Measurements from ENCODE around the gene LIF. TPM values are rescaled to one million over a fixed set of nuclear protein-coding genes. Genes with fewer than 3 reads are reported as not detected.

LIF gene
- total RNA-seq, 1 donor from 2014 or later: 0.52 TPM

DNA sequence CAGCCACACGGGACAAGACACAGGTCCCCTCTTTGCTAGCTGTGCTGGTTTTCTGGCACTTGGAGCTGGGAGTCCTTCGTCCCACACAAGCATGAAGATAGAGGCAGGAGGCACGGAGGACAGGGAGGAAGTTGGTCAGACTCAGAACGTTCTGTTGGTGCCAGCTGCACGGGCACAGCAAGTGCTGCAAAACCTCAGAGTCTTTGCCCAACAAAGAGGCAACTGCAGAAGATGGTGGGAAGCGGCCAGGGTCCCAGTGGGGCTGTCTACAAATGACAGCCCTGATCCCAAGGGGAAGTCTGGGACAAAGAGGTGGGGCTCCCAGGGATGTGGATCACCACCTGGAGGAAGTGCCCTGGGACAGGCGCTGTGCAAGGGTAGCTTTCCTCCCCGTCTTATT is 29.5 kb upstream of the LIF start:
- Histone ChIP-seq H3K27me3 (ENCODE audit: control insufficient read depth in 3 of 3, insufficient read depth in 3 of 3, low read length in 3 of 3) (peaks cover 4 to 15% (median 12%) of the 10 kb centered on the region in 3 donors), H3K36me3 (ENCODE audit: control insufficient read depth in 3 of 3, insufficient read depth in 3 of 3, low read length in 3 of 3) (no peaks in the 10 kb centered on the region), H3K9ac (ENCODE audit: low read depth in 1 of 3, low read length in 3 of 3) (no peak overlapping the region), H3K4me1 (ENCODE audit: control insufficient read depth in 3 of 3, insufficient read depth in 3 of 3, low read length in 3 of 3) (peaks cover 0 to 17% (median 6%) of the 10 kb centered on the region in 3 donors), H3K4me3 (ENCODE audit: low read length in 3 of 3) (no peak overlapping the region), H3K9me3 (ENCODE audit: control insufficient read depth in 3 of 3, low read length in 3 of 3) (no peaks in the 10 kb centered on the region), H3K27ac (ENCODE audit: low read depth, low read length) (no peak overlapping the region)

DNA sequence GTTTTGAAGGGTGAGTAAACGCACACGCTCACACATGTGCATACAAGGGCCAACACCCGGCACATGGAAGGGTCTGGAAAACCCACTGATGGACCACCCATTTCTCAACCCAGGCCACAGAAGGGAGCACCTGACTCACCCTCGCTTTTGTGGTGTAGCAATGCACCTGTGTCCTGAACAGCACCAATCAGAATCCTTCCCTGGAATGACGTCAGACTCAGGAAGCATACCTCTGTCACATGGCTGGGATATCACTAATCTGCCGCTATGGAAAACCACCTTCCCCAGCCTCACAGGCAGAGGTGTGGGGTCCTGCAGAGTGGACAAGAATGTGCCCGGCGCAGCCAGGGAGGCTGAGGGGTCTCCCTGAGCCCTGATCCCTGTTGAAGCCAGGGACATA is 29.1 kb upstream of the LIF start:
- Histone ChIP-seq H3K9ac (ENCODE audit: low read depth in 1 of 3, low read length in 3 of 3) (no peak overlapping the region), H3K36me3 (ENCODE audit: control insufficient read depth in 3 of 3, insufficient read depth in 3 of 3, low read length in 3 of 3) (no peaks in the 10 kb centered on the region), H3K9me3 (ENCODE audit: control insufficient read depth in 3 of 3, low read length in 3 of 3) (no peaks in the 10 kb centered on the region), H3K4me1 (ENCODE audit: control insufficient read depth in 3 of 3, insufficient read depth in 3 of 3, low read length in 3 of 3) (peaks cover 0 to 17% (median 6%) of the 10 kb centered on the region in 3 donors), H3K4me3 (ENCODE audit: low read length in 3 of 3) (no peak overlapping the region), H3K27ac (ENCODE audit: low read depth, low read length) (no peak overlapping the region), H3K27me3 (ENCODE audit: control insufficient read depth in 3 of 3, insufficient read depth in 3 of 3, low read length in 3 of 3) (peaks cover 4 to 15% (median 12%) of the 10 kb centered on the region in 3 donors)

DNA sequence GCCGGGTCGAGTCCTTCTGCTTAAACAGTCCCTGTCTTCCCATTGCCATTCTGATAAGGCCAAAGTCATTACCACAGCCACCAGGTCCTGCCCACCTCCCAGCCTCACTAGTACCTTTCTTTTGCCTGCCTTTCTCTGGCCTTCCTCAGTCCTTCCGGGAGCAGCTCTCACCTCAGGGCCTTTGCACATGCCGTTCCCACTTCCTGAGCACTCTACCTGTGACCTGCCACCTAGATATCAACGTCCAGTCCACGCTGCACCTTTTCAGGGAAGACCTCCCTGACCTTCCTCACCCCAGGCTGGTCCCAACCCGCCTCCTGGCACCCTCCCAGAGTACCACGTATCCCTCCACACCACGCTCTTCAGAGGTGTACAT is 27.9 kb upstream of the LIF start:
- no peaks in the 10 kb centered on the region for H3K36me3 ChIP-seq (ENCODE audit: control insufficient read depth in 3 of 3, insufficient read depth in 3 of 3, low read length in 3 of 3)
- H3K4me1 ChIP-seq (ENCODE audit: control insufficient read depth in 3 of 3, insufficient read depth in 3 of 3, low read length in 3 of 3): peaks cover 0 to 14% (median 6%) of the 10 kb centered on the region in 3 donors
- no peak overlapping the region for H3K4me3 ChIP-seq (ENCODE audit: low read length in 3 of 3)
- peaks cover 4 to 15% (median 10%) of the 10 kb centered on the region in 3 donors for H3K27me3 ChIP-seq (ENCODE audit: control insufficient read depth in 3 of 3, insufficient read depth in 3 of 3, low read length in 3 of 3)
- no peaks in the 10 kb centered on the region for H3K9me3 ChIP-seq (ENCODE audit: control insufficient read depth in 3 of 3, low read length in 3 of 3)
- no peak overlapping the region for H3K9ac ChIP-seq (ENCODE audit: low read depth in 1 of 3, low read length in 3 of 3)
- no peak overlapping the region for H3K27ac ChIP-seq (ENCODE audit: low read depth, low read length)

DNA sequence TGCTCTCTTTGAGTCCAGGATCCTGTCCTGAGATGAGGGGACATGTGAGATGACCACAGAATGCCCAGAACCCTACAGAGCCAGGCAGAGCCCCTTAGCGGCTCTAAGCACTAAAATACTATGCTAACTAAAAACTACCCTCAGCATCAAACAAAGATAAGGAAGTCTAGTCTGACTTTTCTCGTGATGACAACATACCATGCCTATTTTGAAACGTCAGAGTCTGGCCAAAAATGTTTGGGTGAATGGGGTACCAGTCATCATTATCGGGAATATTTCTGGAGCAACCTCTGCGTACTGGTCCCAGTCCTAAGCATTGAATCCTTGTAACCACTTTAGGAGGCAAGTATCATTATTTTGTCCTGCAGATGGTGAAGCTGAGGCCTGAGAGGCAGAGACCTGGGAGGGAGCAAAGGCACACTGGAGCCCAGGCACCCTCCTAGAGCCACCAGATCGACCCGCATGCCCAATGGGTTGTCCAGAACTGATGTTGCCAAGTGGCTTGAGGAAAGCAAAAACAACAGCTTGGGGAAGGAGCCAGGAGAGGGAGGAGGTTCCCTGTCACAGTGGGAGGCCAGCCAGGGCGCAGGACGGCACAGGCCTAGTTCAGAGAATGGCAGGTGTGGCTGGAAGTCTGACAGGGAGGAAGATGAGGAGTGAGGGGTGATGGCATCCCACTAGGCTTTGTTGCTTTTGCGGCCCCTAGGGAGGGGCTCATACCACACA is 27.3 kb upstream of the LIF start:
- H3K36me3 ChIP-seq (ENCODE audit: control insufficient read depth in 3 of 3, insufficient read depth in 3 of 3, low read length in 3 of 3): no peaks in the 10 kb centered on the region
- H3K4me1 ChIP-seq (ENCODE audit: control insufficient read depth in 3 of 3, insufficient read depth in 3 of 3, low read length in 3 of 3): peaks cover 0 to 9% (median 6%) of the 10 kb centered on the region in 3 donors
- H3K27me3 ChIP-seq (ENCODE audit: control insufficient read depth in 3 of 3, insufficient read depth in 3 of 3, low read length in 3 of 3): peaks cover 4 to 15% (median 8%) of the 10 kb centered on the region in 3 donors
- H3K27ac ChIP-seq (ENCODE audit: low read depth, low read length): no peak overlapping the region
- no peak overlapping the region for H3K9ac ChIP-seq (ENCODE audit: low read depth in 1 of 3, low read length in 3 of 3)
- H3K9me3 ChIP-seq (ENCODE audit: control insufficient read depth in 3 of 3, low read length in 3 of 3): no peaks in the 10 kb centered on the region
- H3K4me3 ChIP-seq (ENCODE audit: low read length in 3 of 3): no peak overlapping the region

DNA sequence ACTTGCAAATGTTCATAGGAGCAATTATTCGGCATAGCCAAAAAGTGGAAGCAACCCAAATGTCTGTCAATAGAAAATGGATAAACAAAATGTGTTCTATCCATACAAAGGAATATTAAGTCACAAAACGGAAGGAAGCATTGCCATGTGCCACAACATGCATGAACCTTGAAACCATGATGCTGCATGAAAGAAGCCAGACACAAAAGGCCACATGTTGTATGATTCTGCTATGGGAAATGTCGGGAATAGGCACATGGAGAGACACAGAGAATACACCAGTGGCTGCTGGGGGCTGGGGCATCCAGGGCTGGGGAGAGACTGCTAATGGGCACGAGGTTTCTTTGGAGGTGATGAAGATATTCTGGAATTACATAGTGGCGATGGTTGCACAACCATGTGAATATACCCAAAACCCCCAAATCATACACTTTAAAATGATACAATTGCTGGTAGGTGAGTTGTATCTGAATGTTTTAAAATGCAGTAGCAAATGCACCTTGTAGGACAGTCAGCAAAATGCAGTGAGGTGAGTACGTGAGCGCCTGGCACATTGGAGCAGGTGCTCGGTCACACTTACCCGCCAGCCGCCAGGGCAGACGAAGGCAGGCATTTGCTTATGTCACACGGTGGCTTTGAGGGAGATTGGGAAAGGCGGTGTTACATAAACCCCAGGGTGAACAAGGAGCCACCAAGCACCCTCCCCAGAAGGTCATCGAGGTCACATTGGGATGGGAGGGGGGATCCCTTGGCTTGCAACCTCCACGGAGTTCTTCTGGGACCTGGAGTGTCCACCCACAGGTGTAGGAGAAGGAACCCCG is 26.4 kb upstream of the LIF start:
- no peaks in the 10 kb centered on the region for H3K36me3 ChIP-seq (ENCODE audit: control insufficient read depth in 3 of 3, insufficient read depth in 3 of 3, low read length in 3 of 3)
- no peaks in the 10 kb centered on the region for H3K9me3 ChIP-seq (ENCODE audit: control insufficient read depth in 3 of 3, low read length in 3 of 3)
- peaks cover 4 to 15% (median 8%) of the 10 kb centered on the region in 3 donors for H3K27me3 ChIP-seq (ENCODE audit: control insufficient read depth in 3 of 3, insufficient read depth in 3 of 3, low read length in 3 of 3)
- H3K4me1 ChIP-seq (ENCODE audit: control insufficient read depth in 3 of 3, insufficient read depth in 3 of 3, low read length in 3 of 3): peaks cover 0 to 4% (median 3%) of the 10 kb centered on the region in 3 donors
- H3K27ac ChIP-seq (ENCODE audit: low read depth, low read length): no peak overlapping the region
- H3K9ac ChIP-seq (ENCODE audit: low read depth in 1 of 3, low read length in 3 of 3): no peak overlapping the region
- H3K4me3 ChIP-seq (ENCODE audit: low read length in 3 of 3): no peak overlapping the region

DNA sequence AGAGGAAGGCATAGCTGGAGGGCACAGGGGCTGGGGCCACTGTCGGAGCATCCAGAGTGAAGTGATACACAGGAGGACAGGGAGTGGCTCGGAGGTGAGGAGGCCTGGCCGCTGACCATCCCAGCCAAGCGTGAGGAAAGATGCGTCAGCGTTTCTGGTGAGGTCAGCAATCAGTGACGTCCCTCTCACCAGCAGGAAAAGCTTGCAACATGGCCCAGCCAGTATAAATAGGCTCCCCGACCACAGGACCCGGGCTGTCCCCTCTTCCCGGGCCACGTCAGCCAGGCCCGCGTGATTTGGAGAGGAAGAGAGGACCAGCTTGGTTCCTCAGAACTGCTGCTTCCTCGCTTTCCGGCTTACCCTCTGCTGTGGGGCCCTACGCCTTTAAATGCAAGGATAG is 24.3 kb upstream of the LIF start:
- Histone ChIP-seq H3K9ac (ENCODE audit: low read depth in 1 of 3, low read length in 3 of 3) (no peak overlapping the region), H3K4me1 (ENCODE audit: control insufficient read depth in 3 of 3, insufficient read depth in 3 of 3, low read length in 3 of 3) (no peaks in the 10 kb centered on the region), H3K9me3 (ENCODE audit: control insufficient read depth in 3 of 3, low read length in 3 of 3) (no peaks in the 10 kb centered on the region), H3K27me3 (ENCODE audit: control insufficient read depth in 3 of 3, insufficient read depth in 3 of 3, low read length in 3 of 3) (peaks cover 4 to 14% (median 8%) of the 10 kb centered on the region in 3 donors), H3K36me3 (ENCODE audit: control insufficient read depth in 3 of 3, insufficient read depth in 3 of 3, low read length in 3 of 3) (no peaks in the 10 kb centered on the region), H3K27ac (ENCODE audit: low read depth, low read length) (no peak overlapping the region), H3K4me3 (ENCODE audit: low read length in 3 of 3) (no peak overlapping the region)

DNA sequence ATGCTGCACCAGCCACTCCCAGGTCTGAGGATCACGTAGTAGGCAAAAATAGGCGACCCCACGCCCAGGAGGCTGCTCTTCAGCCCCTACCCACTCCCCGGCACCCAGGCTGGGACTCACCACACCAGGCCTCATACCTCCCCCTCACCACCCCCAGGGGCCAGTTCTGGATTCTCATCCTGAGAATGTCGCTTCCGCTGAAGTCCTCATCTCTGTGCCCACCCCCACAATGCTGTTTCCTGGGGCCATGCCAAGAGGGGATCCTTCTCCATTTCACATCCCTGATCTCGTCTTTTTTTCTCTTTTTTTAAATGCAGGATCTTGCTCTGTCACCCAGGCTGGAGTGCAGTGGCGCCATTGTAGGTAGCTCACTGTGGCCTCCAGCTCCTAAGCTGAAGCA is 21.8 kb upstream of the LIF start:
- Histone ChIP-seq H3K4me1 (ENCODE audit: control insufficient read depth in 3 of 3, insufficient read depth in 3 of 3, low read length in 3 of 3) (peaks cover 0 to 8% (median 0%) of the 10 kb centered on the region in 3 donors), H3K9me3 (ENCODE audit: control insufficient read depth in 3 of 3, low read length in 3 of 3) (no peaks in the 10 kb centered on the region), H3K36me3 (ENCODE audit: control insufficient read depth in 3 of 3, insufficient read depth in 3 of 3, low read length in 3 of 3) (no peaks in the 10 kb centered on the region), H3K4me3 (ENCODE audit: low read length in 3 of 3) (no peak overlapping the region), H3K27ac (ENCODE audit: low read depth, low read length) (no peak overlapping the region), H3K27me3 (ENCODE audit: control insufficient read depth in 3 of 3, insufficient read depth in 3 of 3, low read length in 3 of 3) (peaks cover 0 to 11% (median 9%) of the 10 kb centered on the region in 3 donors), H3K9ac (ENCODE audit: low read depth in 1 of 3, low read length in 3 of 3) (no peak overlapping the region)

DNA sequence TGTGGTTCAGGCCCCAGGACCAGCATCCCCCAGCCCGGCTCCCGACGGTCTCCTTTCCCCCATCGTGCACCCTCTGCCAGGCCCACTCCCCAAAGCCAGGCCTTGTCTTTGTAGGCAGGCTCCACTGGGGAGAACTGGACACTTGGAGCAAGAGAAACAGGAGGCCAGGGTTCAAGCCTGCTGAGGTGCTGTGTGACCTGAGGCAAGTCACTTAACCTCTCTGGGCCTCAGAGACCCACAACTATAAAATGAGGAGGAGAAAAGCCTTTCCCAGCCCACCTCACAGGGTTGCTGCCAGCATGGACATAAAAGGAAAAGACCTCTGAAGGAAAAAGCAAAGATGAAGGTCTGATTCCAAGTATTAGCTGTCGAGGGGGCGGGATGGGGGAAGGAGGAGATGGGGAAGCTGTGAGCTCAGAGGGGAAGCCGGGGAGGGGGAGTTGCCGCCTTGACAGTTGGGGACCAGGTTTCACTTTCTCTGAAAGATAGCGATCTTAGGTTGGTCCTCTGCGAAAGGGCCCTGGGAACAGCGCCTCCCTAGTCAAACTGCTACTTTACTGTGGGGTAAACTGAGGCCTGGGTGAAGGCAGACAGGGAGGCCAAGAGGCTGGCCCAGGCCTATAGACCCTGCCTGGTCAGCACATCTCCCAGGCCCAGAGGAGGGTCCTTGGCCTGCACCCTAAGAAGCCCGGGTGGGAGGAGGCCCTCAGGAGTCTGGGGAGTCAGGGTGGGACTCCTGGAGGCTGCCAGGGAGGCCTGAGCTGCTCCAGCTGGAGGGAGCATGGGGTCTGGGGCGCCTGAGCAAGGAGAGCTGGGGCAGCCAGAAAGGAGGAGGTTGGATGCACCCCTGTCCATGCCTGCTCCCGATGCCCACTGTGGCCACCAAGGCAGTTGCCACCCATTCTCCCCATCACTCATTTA is 21.1 kb upstream of the LIF start:
- Histone ChIP-seq H3K9ac (ENCODE audit: low read depth in 1 of 3, low read length in 3 of 3) (no peak overlapping the region), H3K36me3 (ENCODE audit: control insufficient read depth in 3 of 3, insufficient read depth in 3 of 3, low read length in 3 of 3) (no peaks in the 10 kb centered on the region), H3K4me3 (ENCODE audit: low read length in 3 of 3) (no peak overlapping the region), H3K4me1 (ENCODE audit: control insufficient read depth in 3 of 3, insufficient read depth in 3 of 3, low read length in 3 of 3) (peaks cover 0 to 12% (median 2%) of the 10 kb centered on the region in 3 donors), H3K27me3 (ENCODE audit: control insufficient read depth in 3 of 3, insufficient read depth in 3 of 3, low read length in 3 of 3) (peaks cover 0 to 12% (median 11%) of the 10 kb centered on the region in 3 donors), H3K27ac (ENCODE audit: low read depth, low read length) (peak overlapping the region; percentile 51), H3K9me3 (ENCODE audit: control insufficient read depth in 3 of 3, low read length in 3 of 3) (no peaks in the 10 kb centered on the region)

DNA sequence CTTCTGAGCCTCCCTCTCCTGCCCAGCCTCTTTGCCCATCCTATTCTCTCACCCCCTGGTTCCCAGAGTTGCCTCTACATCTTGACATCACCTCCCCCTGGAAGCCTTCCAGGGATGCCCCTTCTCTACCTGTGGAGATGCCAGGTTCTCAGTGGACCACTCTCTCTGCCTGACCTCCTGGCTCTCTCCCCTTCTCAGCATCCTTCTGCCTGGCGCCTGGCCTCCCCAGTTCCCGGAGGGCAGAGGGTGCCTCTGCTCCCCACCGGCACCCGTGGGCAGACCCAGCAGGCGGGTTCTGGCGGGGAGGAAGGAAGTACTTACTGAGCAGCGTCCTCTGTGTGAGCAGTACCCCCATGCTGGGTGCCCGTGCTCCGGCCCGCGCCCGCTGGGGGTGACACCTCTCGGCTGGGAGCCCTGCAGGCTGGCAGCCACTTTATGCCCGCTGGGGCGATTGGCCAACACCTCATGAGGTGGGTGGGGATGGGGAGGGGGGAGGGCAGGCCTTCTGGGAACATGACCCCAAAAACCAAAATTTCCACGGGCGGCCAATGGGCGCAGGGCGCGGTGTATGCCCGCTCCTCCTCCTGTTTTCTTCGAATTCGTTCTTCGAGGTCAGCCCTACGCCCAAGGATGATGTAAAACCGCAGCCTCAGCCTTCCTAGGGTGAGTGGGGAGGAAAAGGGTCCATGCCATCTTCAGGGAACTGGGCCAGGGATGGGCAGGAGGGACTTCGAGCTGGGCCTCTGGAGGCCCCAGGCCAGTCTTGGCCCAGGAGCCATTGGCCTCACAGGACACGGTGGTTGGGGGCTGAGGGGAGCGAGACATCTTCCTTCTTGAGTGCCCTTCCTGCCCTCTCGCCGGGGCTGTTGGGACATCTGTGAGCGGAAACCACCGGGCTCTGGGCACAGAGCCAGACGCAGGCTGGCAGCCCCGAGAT is 20.2 kb upstream of the LIF start, which contains the start of gene OSM:
Gene OSM, minus strand, starts transcription at position 407 of the 937 bp plus-strand sequence. Its CDS starts 52 bp downstream, at position 355.
- peak within 1 kb of the TSS; percentile 51 for H3K27ac ChIP-seq (ENCODE audit: low read depth, low read length)
- H3K4me3 ChIP-seq (ENCODE audit: low read length in 3 of 3): peak within 1 kb of the TSS in 2 of 3 donors; percentile 23 to 40
- H3K9me3 ChIP-seq (ENCODE audit: control insufficient read depth in 3 of 3, low read length in 3 of 3): no peaks in the 10 kb centered on the region
- H3K36me3 ChIP-seq (ENCODE audit: control insufficient read depth in 3 of 3, insufficient read depth in 3 of 3, low read length in 3 of 3): no peaks in the 10 kb centered on the region
- peak within 1 kb of the TSS in 2 of 3 donors; percentile 16 to 32 for H3K9ac ChIP-seq (ENCODE audit: low read depth in 1 of 3, low read length in 3 of 3)
- peaks cover 0 to 14% (median 13%) of the 10 kb centered on the region in 3 donors for H3K27me3 ChIP-seq (ENCODE audit: control insufficient read depth in 3 of 3, insufficient read depth in 3 of 3, low read length in 3 of 3)
- peaks cover 0 to 12% (median 2%) of the 10 kb centered on the region in 3 donors for H3K4me1 ChIP-seq (ENCODE audit: control insufficient read depth in 3 of 3, insufficient read depth in 3 of 3, low read length in 3 of 3)

All from skeletal muscle tissue (tissue), 4 donors.